Activated T-cell treated with anti-CD3 and anti-CD28 coated beads, Interleukin-2, amount 50 U/mL, for 72 hours (primary cell): ENCODE measurements around the gene TTC16. TPM values are rescaled to one million over a fixed set of nuclear protein-coding genes. Genes with fewer than 3 reads are reported as not detected.
"Not testable (repeated sequence)": the region's sequence is repeated elsewhere in the genome, so short reads cannot be mapped to it uniquely, and the experiment has no call there.

Source experiments
- ATAC-seq, 2 donors: fragments of 150-1000 bp; cut with Tn5 transposase; replicated peaks in 1 of 2; 2 replicates each; pipeline ENCODE4 v1.10.0; 2021; ENCODE audit warnings: moderate library complexity in 2 of 2, mild to moderate bottlenecking in 1 of 2
- DNase-seq, 2 donors: peaks; one replicate each; pipeline ENCODE4 v3.0.0; 2021 to 2022; ENCODE audit warnings: mixed read lengths in 1 of 2
- H3K27ac Mint-ChIP-seq: one replicate; pipeline ENCODE4 v1.8.0; 2022; ENCODE audit warnings: mild to moderate bottlenecking, moderate library complexity, mixed read lengths
- H3K27me3 Mint-ChIP-seq: one replicate; pipeline ENCODE4 v1.8.0; 2022; ENCODE audit warnings: low read depth, mixed read lengths
- H3K36me3 Mint-ChIP-seq, 2 donors: one replicate each; pipeline ENCODE4 v1.8.0; 2022; ENCODE audit warnings: mixed read lengths in 2 of 2, mild to moderate bottlenecking in 1 of 2; ENCODE audit not compliant: insufficient read depth in 2 of 2
- H3K4me1 Mint-ChIP-seq: one replicate; pipeline ENCODE4 v1.8.0; 2022; ENCODE audit warnings: low read depth, mixed read lengths
- H3K4me3 Mint-ChIP-seq, 2 donors: one replicate each; pipeline ENCODE4 v1.8.0; 2022; ENCODE audit warnings: mild to moderate bottlenecking in 2 of 2, mixed read lengths in 2 of 2, moderate library complexity in 2 of 2
- H3K9me3 Mint-ChIP-seq, 2 donors: one replicate each; pipeline ENCODE4 v1.8.0; 2022; ENCODE audit warnings: mixed read lengths in 2 of 2
- total RNA-seq, 2 donors: library from RNA; stranded (reverse); gene quantifications; one replicate each; pipeline ENCODE4 v1.2.3, GENCODE V29; 2022

Gene TTC16
- total RNA-seq, 2 donors from 2014 or later, result 0.55 to 5.3 TPM

DNA sequence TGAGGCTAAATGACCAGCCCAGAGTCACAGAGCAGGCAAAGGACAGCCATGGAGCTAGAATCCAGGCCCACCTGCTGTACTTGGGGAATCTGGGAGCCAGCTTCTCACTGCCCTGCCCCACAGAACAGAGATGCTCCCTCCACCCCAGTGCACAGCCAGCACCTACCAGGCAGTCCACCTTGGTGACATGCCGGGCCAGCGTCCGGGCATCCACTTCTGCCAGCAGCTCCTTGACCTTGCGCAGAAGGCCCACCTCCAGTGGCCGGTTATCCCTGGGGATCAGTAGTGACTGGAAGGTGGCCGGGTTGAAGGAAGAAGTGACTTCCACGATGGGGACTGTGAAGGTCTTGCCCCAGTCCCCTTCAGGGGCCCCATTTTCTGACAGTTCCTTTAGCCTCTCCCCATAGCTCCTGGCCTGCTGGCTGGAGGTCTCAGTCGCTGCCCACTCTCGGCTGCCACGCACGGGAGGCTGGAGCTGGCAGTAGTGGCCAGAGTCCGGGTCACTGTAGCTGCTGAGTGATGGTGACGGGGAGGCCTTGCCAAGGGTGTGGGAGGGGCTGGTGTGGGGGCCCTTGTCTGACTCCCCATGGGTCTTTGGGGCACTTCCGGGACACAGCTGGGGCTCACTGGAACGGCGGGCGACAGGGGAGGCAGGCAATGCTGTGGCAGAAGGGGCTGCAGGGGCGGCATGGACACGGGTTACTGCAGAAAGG lies 28.7 kb downstream of the TTC16 start:
- H3K4me3 Mint-ChIP-seq, result no peak overlapping the region
- no peaks in the 10 kb centered on the region for H3K9me3 Mint-ChIP-seq
- DNase-seq (no peak), ATAC-seq (no peak)
- H3K36me3 Mint-ChIP-seq, result peaks cover 3 to 15% of the 10 kb centered on the region in 2 donors
- peaks cover 9% of the 10 kb centered on the region for H3K4me1 Mint-ChIP-seq
- H3K27me3 Mint-ChIP-seq, result no peaks in the 10 kb centered on the region
- no peak overlapping the region for H3K27ac Mint-ChIP-seq

DNA sequence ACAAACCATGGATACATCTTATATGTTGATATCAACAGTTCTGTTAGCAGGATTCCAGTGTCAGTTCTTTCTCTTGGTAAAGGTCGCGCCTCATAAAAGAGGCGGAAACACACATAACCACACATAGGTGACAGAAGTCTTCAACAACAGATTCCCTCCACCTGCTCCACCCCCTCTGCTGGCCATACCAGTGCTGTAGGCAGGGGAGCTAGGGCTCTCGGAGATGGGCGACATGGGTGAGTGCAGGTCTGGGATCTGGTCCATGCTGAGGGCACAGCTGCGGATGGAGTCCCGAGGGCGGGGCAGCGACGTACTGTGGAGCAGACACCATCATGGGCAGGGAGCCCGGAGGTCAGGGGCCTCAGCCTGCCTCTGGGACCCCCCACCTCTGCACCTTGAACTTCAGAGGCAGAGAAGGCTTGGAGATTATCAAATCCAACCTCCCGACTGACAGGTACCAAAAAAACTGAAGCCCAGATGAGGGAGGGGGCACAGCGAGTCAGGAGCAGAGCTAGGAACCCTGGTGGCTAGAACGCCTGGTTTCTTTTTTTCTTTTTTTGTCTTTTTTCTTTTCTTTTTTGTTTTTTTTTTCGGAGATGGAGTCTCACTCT lies 31.2 kb downstream of the TTC16 start:
- Mint-ChIP-seq H3K9me3 (no peaks in the 10 kb centered on the region), H3K4me3 (no peak overlapping the region), H3K36me3 (peaks cover 3 to 17% of the 10 kb centered on the region in 2 donors), H3K27me3 (no peaks in the 10 kb centered on the region), H3K4me1 (peaks cover 9% of the 10 kb centered on the region), H3K27ac (no peak overlapping the region)
- DNase-seq (no peak), ATAC-seq (peak; percentile 28 to 43)

DNA sequence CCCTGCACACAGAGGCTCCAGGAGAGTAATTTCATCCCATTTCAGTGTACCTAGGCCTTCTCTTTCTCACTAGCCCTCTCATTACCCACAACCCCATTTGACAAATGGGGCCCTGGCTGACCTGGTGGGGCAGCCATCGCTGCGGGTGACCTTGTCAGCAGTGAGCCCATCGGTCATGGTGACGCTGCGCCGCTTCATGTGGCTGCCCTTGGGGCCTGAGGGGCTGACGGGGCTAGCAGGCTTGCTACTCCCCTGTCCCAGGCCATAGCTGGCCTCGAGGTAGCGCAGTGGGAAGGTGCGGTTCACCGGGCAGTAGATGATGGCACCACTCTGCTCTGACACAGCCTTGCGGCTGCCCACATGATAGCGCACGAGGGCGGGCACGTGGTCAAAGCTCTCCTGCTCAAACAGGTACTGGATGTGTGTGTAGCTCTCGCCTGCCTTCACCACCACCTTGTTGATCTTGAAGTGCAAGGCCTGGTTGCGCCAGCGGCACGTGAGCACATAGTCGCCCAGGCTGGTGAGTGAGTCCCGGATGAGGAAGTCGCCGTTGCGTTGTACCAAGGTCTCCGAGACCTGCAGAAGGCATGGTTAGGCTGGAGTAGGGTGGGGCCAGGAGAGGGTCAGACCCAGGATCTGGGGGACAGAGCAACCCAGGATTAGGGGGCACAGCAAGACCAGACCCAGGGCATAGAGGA lies 33.4 kb downstream of the TTC16 start:
- Mint-ChIP-seq H3K27me3 (no peaks in the 10 kb centered on the region), H3K36me3 (peaks cover 1 to 12% of the 10 kb centered on the region in 2 donors), H3K27ac (no peak overlapping the region), H3K9me3 (no peaks in the 10 kb centered on the region), H3K4me1 (peaks cover 9% of the 10 kb centered on the region), H3K4me3 (no peak overlapping the region)
- DNase-seq (no peak), ATAC-seq (no peak)

DNA sequence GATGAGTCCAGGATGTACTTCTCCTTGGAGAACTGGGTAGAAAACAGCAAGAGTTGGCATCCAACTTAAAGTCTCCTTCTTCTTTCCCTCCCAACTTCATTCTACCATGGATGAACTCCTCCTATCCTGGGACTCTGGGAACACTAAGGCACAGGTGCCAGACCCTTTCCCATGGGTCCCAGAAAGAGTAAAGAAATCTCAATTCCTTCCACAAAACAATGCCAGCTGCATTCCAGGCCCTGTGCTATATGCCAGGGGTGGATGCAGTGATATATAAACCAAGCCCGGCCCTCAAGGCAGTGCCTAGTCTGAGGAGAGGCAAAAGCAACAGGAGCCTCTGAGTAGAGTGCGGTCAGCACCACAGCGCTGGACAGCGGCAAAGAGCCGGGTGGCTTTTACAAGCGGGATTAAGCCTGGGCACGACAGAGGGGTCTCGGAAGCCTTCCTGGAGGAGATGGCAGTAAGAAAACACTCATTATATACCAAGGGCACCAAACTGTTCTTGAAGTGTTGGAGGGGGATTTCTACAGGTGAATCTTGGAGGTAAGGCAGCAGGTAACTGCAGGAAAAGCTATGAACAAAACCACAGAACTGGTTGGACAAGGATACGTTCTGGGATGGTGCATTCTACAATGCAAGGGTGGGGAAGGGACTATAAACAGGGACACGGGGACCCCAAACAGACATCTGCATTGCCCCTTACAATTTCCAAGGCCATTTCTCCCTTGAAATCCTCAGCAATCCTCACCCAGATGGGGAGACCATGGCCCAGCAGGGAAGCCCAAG lies 35.6 kb downstream of the TTC16 start:
- DNase-seq (no peak), ATAC-seq (no peak)
- Mint-ChIP-seq H3K4me3 (no peak overlapping the region), H3K27ac (no peak overlapping the region), H3K27me3 (no peaks in the 10 kb centered on the region), H3K4me1 (peaks cover 9% of the 10 kb centered on the region), H3K36me3 (peaks cover 0 to 10% of the 10 kb centered on the region in 2 donors), H3K9me3 (no peaks in the 10 kb centered on the region)

DNA sequence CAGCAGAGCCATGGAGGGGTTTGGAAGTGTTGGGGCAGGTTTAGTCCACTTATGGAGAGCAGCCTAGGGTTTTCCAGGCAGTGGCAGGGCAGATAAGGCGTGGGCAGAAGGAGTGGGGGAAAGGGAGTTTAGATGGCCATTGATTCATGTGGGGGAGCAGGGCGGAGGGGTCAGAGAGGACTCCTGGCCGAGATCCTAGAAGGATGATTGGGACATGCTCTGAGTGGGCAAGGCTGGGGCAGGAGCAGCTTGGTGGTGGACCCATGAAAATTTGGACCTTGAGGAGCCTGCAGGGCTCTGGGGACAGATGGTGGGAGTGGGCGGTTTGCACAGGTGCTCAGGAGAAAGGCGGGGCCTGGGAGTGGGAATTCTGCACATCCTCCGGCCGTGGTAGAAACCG lies 37.3 kb downstream of the TTC16 start:
- DNase-seq, result no peak
- Mint-ChIP-seq H3K36me3 (peaks cover 0 to 7% of the 10 kb centered on the region in 2 donors), H3K27me3 (no peaks in the 10 kb centered on the region), H3K4me3 (no peak overlapping the region), H3K27ac (no peak overlapping the region), H3K9me3 (no peaks in the 10 kb centered on the region), H3K4me1 (no peaks in the 10 kb centered on the region)
- ATAC-seq, result no peak

DNA sequence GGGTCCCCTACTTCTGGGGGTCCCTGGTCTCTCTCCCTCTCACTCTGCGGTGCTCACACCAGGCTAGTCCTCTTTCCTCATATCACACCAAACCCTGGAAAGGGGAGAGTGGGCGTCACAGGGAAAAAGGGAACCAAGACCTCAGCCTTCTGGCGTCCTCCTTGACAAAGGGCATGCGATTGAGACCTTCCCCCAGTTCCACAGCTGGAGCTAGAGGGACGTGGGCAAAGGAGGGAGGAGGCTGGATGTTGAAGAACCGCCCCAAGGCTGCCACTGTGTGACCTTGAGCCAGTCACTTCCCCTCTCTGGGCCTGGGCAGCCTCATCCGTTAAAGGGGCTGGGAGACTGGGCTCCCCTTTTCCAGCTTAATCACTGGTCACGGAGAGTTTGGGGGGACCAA lies 37.7 kb downstream of the TTC16 start:
- no peak overlapping the region for H3K27ac Mint-ChIP-seq
- ATAC-seq (no peak), DNase-seq (no peak)
- H3K27me3 Mint-ChIP-seq, result no peaks in the 10 kb centered on the region
- no peaks in the 10 kb centered on the region for H3K4me1 Mint-ChIP-seq
- peaks cover 0 to 9% of the 10 kb centered on the region in 2 donors for H3K36me3 Mint-ChIP-seq
- H3K9me3 Mint-ChIP-seq, result no peaks in the 10 kb centered on the region
- no peak overlapping the region for H3K4me3 Mint-ChIP-seq

DNA sequence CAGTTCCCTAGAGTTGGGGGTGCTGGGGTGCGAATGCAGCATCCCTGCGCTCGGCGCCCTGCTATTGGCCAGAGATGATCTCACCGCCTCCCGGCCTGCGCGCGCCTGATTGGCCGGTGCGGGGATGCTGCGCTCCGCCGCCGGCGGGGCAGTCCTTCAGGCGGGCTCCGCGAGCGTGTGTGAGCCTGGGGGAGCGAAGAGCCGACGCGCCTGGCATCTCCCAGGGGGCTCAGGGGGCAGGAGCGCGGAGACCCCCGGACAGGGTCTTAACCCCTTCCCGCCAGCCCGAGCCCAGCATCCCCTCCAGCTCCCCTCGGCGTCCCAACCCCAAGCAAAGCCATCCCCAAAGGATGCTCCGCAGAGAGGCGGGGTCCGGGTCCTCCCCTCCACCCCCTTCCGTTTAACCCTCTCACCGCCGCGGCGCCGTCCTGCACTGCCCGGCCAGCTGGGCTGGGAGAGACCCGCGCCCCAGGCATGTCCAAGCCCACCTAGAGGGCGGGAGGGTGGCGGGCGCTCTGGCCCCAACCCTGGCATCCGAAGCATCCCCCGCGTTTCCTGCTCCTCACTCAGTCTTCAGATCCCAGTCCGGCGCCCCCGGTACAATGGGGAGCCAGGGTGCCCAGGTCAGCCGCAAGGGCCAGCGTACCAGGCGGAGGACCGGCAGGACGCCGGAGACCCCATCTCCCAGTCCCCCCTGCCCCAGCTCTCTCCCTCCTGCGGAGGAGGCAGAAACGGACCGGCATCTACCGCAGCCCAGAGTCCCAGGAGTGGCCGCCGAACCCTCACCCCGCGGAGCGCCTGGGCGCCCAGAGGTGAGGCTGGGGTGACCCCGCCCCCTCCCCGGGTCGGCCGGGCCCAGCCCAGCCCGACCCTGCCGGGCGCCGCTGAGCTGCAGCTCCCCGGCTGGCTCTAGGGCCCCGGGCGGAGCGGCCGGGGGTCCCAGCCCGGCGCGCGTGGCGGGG lies 38.5 kb downstream of the TTC16 start:
- no peak for DNase-seq
- Mint-ChIP-seq H3K4me1 (no peaks in the 10 kb centered on the region), H3K9me3 (no peaks in the 10 kb centered on the region), H3K27ac (no peak overlapping the region), H3K36me3 (peaks cover 0 to 11% of the 10 kb centered on the region in 2 donors), H3K4me3 (no peak overlapping the region), H3K27me3 (no peaks in the 10 kb centered on the region)
- no peak for ATAC-seq

DNA sequence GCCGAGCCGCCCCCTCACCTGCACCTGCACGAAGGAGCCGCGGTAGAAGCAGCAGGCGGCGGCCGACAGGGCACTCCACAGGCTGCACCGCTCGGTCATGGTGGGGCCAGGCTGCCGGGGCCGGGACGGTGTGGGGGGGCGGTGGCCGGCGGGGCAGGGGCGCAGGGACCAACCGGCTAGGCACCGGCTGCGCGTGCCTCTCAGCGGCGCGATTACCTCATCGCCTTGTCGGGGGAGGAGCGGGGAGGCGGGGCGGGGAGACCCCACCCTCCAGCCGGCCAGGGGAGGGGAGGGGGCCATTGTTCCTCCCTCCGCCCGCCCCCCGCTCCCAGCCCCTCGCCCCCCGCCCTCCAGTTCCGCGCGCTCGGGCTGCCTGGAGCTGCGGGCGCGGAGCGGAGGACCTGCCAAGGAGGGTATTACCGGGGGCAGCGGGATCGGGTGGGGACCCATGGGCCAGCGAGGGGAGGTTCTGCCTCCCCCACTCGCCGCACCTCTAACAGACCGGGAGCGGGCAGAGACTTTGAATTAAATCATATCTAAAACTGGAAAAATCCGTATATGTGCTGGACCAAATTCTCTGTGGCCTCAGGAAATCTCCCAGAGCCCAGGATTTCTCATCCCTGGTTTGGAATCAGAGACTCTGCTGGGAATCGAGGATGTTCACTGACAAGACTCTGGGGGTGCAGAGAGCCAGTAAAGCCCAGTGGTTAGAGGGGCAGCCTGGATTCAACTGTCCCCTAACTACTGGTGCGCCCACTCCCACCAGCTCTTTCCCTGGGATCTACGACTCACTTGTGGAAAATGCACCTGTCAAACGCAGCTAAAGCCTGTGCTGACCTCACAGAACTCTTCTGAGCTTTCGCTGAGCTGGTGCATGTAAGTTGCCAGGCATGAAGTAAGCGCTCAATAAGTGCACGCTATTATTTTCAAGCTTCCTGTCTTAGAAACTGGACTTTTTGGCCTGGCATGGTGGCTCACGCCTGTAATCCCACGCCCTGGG lies 39.5 kb downstream of the TTC16 start:
- Mint-ChIP-seq H3K4me1 (no peaks in the 10 kb centered on the region), H3K9me3 (no peaks in the 10 kb centered on the region), H3K4me3 (no peak overlapping the region), H3K27me3 (no peaks in the 10 kb centered on the region), H3K27ac (no peak overlapping the region), H3K36me3 (peaks cover 0 to 10% of the 10 kb centered on the region in 2 donors)
- ATAC-seq, result no peak
- DNase-seq, result no peak

DNA sequence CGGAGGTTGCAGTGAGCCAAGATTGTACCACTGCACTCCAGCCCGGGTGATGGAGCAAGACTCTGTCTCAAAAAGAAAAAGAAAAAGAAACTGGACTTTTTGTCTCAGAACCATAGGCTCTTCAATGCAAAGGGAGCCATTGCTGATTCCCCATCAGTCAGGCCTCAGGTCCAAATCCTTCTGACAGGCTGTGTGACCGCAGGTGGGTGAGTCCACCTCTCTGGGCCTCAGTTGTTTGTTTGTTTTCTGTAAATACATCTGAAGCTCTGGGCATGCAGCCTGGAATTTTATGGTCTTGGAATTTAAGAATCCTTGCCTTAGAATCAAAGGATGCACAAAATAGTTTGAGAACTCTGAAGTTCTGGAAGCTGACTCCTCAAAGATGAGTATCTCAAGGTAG lies 40.4 kb downstream of the TTC16 start:
- no peak for ATAC-seq
- no peak overlapping the region for H3K27ac Mint-ChIP-seq
- DNase-seq, result no peak
- no peak overlapping the region for H3K4me3 Mint-ChIP-seq
- H3K9me3 Mint-ChIP-seq, result no peaks in the 10 kb centered on the region
- H3K4me1 Mint-ChIP-seq, result no peaks in the 10 kb centered on the region
- peaks cover 2 to 5% of the 10 kb centered on the region in 2 donors for H3K36me3 Mint-ChIP-seq
- no peaks in the 10 kb centered on the region for H3K27me3 Mint-ChIP-seq

DNA sequence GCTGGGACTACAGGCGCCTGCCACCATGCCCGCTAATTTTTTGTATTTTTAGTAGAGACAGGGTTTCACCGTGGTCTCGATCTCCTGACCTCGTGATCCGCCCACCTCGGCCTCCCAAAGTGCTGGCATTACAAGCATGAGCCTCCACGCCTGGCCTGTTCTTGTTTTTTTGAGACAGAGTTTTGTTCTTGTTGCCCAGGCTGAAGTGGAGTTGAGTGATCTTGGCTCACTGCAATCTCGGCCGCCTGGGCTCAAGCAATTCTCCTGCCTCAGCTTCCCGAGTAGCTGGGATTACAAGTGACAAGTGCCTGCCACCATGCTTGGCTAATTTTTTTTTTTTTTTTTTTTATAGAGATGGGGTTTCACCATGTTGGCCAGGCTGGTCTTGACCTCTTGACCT lies 40.9 kb downstream of the TTC16 start:
- ATAC-seq, H3K27ac Mint-ChIP-seq, H3K27me3 Mint-ChIP-seq, H3K36me3 Mint-ChIP-seq, H3K4me1 Mint-ChIP-seq, H3K9me3 Mint-ChIP-seq, H3K4me3 Mint-ChIP-seq, DNase-seq: not testable (repeated sequence)

DNA sequence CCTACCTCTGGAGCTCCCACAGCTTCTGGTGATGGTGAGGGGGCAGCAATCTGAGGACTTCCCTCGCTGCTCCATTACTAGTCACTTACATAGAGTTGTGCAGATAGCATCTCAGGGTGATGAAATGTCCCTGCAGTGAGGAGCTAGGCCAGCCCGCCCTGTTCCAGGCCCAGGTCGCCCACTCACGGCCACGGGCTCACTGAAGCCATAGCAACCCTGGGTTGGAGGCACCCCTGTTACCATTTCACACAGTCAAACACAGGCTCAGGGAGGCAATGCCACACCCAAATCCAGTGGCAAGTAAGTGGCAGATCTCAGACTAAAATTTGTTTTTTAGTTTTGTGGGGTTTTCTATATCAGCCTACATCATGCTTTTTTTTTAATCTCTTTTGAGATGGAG lies 43.0 kb downstream of the TTC16 start:
- no peak overlapping the region for H3K4me3 Mint-ChIP-seq

More for the DNA sequence above, 43.0 kb downstream of the TTC16 start:
- H3K36me3 Mint-ChIP-seq, result peaks cover 3 to 10% of the 10 kb centered on the region in 2 donors
- no peaks in the 10 kb centered on the region for H3K9me3 Mint-ChIP-seq
- ATAC-seq (no peak), DNase-seq (no peak)
- peaks cover 10% of the 10 kb centered on the region for H3K4me1 Mint-ChIP-seq
- no peaks in the 10 kb centered on the region for H3K27me3 Mint-ChIP-seq
- H3K27ac Mint-ChIP-seq, result peak overlapping the region; percentile 67
